ENCODE measurements around the gene TBCK.

GRCh38 chr4:106022454-106022853, 293.6 kb downstream of the TBCK start:
- no peak for TF ChIP-seq TAF1 (IDR thresholded peaks at IDR 0.05; ENCODE audit: low read depth, low read length)
- no peak for TF ChIP-seq POLR2A (IDR thresholded peaks at IDR 0.05; ENCODE audit: low read depth, low read length)
- TF ChIP-seq POLR2AphosphoS5 (IDR thresholded peaks at IDR 0.05; ENCODE audit: low read depth, low read length), result no peak
- no peak for TF ChIP-seq SPI1 (IDR thresholded peaks at IDR 0.05; ENCODE audit: low read depth, low read length)
- no peak for TF ChIP-seq POU2F2 (IDR thresholded peaks at IDR 0.05; ENCODE audit: low read depth, low read length)
- no peak for TF ChIP-seq PAX5 (IDR thresholded peaks at IDR 0.05; ENCODE audit: insufficient read depth, low read length, severe bottlenecking)
